Endothelial cell of umbilical vein (primary cell): ENCODE data around the gene ZNF423. TPM values are rescaled to one million over a fixed set of nuclear protein-coding genes. Genes with fewer than 3 reads are reported as not detected.

Experiments
- BruUV-seq: library from RNA; stranded (reverse); fragments of 400-500 nt; replicated peaks from 2 replicates; lab custom pipeline; 2021; lab: Mats Ljungman, UMichigan
- CTCF ChIA-PET: fragments of 300-600, 350-600 bp; sonication (Branson Sonifier 250); formaldehyde crosslinking; loops from one replicate; lab custom pipeline; 2021; ENCODE audit warnings: antibody characterized with exemption, inconsistent platforms; lab: Charles Lee
- POLR2A ChIA-PET: fragments of 300-600, 350-600 bp; sonication (Branson Sonifier 250); formaldehyde crosslinking; loops from one replicate; lab custom pipeline; 2021; ENCODE audit warnings: antibody characterized with exemption, inconsistent platforms; lab: Charles Lee
- DNase-seq: peaks from one replicate; pipeline ENCODE4 v3.0.0-alpha.2; 2011; ENCODE audit warnings: low read depth, low spot score
- FAIRE-seq: peaks from 2 replicates; lab custom pipeline; 2011; peaks lifted over from hg19 to GRCh38; lab: Jason Lieb, UNC
- H2AFZ ChIP-seq: 2 replicates; pipeline ENCODE4 v1.6.0; 2012; ENCODE audit warnings: low read depth, low read length, control low read depth, inconsistent platforms
- H3K27ac ChIP-seq: 2 replicates; pipeline ENCODE4 v1.5.1; 2011; ENCODE audit warnings: low read depth, mild to moderate bottlenecking, control low read depth, low read length, moderate library complexity; ENCODE audit not compliant: insufficient read depth
- H3K27me3 ChIP-seq, 2 experiments: 2 replicates each; pipeline versions ENCODE4 v1.6.0 to v1.6.1; 2011; ENCODE audit warnings: low read length in 2 of 2, mixed read lengths in 1 of 2; ENCODE audit not compliant: control insufficient read depth in 2 of 2, insufficient read depth in 2 of 2
- H3K36me3 ChIP-seq, 2 experiments: 2 replicates in 1 of 2; 3 replicates in 1 of 2; pipeline ENCODE4 v1.5.1; 2011; ENCODE audit warnings: low read length in 2 of 2, mild to moderate bottlenecking in 1 of 2, moderate library complexity in 1 of 2; ENCODE audit not compliant: control insufficient read depth in 2 of 2, insufficient read depth in 2 of 2; ENCODE audit errors: extremely low read depth in 1 of 2
- H3K4me1 ChIP-seq: 3 replicates; pipeline ENCODE4 v1.5.1; 2011; ENCODE audit warnings: mild to moderate bottlenecking, low read length; ENCODE audit not compliant: control insufficient read depth, insufficient read depth; ENCODE audit errors: extremely low read depth
- H3K4me2 ChIP-seq: 2 replicates; pipeline ENCODE4 v1.6.1; 2011; ENCODE audit warnings: low read length, control low read depth, mixed read lengths; ENCODE audit not compliant: insufficient read depth
- H3K4me3 ChIP-seq, 3 experiments: fragments of 200-600 bp in 1 of 3; sonication (generic), shearing (Covaris generic) in 1 of 3; replicated peaks in 1 of 3; 2 replicates each; pipeline ENCODE4 v1.5.1; 2011 to 2016; ENCODE audit warnings: control low read depth in 3 of 3, low read length in 3 of 3, mild to moderate bottlenecking in 2 of 3, inconsistent platforms in 1 of 3, low read depth in 1 of 3, moderate library complexity in 1 of 3; ENCODE audit not compliant: insufficient read depth in 1 of 3
- H3K79me2 ChIP-seq: 2 replicates; pipeline ENCODE4 v1.6.0; 2012; ENCODE audit warnings: low read length, inconsistent platforms; ENCODE audit not compliant: control insufficient read depth, insufficient read depth
- H3K9ac ChIP-seq: replicated peaks from 2 replicates; pipeline ENCODE3; 2011; ENCODE audit warnings: low read length, control low read depth; ENCODE audit not compliant: insufficient read depth; ENCODE audit errors: extremely low read depth
- H3K9me1 ChIP-seq: replicated peaks from 3 replicates; pipeline ENCODE4 v1.6.0; 2011; ENCODE audit warnings: mild to moderate bottlenecking, low read length; ENCODE audit not compliant: control insufficient read depth, insufficient read depth; ENCODE audit errors: extremely low read depth
- H3K9me3 ChIP-seq: replicated peaks from 2 replicates; pipeline ENCODE4 v1.5.1; 2012; ENCODE audit warnings: low read length, inconsistent platforms; ENCODE audit not compliant: control insufficient read depth, insufficient read depth
- H4K20me1 ChIP-seq: replicated peaks from 2 replicates; pipeline ENCODE3; 2011; ENCODE audit warnings: mild to moderate bottlenecking, low read length; ENCODE audit not compliant: control insufficient read depth, insufficient read depth; ENCODE audit errors: extremely low read depth
- EZH2 ChIP-seq: IDR thresholded peaks from 2 replicates; pipeline ENCODE4 v1.6.1; 2012; ENCODE audit warnings: borderline replicate concordance, low read depth, mild to moderate bottlenecking, moderate library complexity, low read length, inconsistent platforms; ENCODE audit not compliant: severe bottlenecking
- FOS ChIP-seq: IDR thresholded peaks from 2 replicates; pipeline ENCODE4 v1.6.1; 2011; ENCODE audit warnings: mild to moderate bottlenecking, low read length, moderate library complexity, borderline replicate concordance; ENCODE audit not compliant: insufficient read depth
- GATA2 ChIP-seq: IDR thresholded peaks from 2 replicates; pipeline ENCODE4 v1.7.0; 2011; ENCODE audit warnings: low read depth, mild to moderate bottlenecking, moderate library complexity, mixed read lengths, low read length; ENCODE audit not compliant: insufficient read length, insufficient read depth
- JUN ChIP-seq: IDR thresholded peaks from 2 replicates; pipeline ENCODE4 v1.6.1; 2011; ENCODE audit warnings: borderline replicate concordance, low read depth; ENCODE audit not compliant: insufficient read length, insufficient read depth
- MYC ChIP-seq: IDR thresholded peaks from one replicate; pipeline ENCODE4 v1.6.1; 2011; ENCODE audit warnings: mild to moderate bottlenecking, low read depth, low read length
- POLR2A ChIP-seq: IDR thresholded peaks from 2 replicates; pipeline ENCODE4 v1.6.1; 2012; ENCODE audit warnings: low read depth, mild to moderate bottlenecking, control low read depth, low read length
- POLR2AphosphoS5 ChIP-seq: IDR thresholded peaks from 2 replicates; pipeline ENCODE4 v1.6.1; 2012; ENCODE audit warnings: low read depth, mild to moderate bottlenecking, control low read depth, low read length, moderate library complexity; ENCODE audit not compliant: insufficient read depth
- dilution Hi-C: fragments of 300-500 bp; cut with MboI; formaldehyde crosslinking; loops from one replicate; pipeline ENCODE4 v1.15.0; 2019; ENCODE audit warnings: low sequenced_read_pairs; ENCODE audit not compliant: extremely low pct_ligation_motif_present
- intact Hi-C: fragments of 100-400 bp; cut with micrococcal nuclease; formaldehyde crosslinking; loops from one replicate; pipeline ENCODE4 v1.10.0; 2022
- polyA plus RNA-seq, 4 experiments: library from polyadenylated mRNA; depleted of rRNA in 3 of 4; stranded (reverse) in 3 of 4; unstranded in 1 of 4; fragments of >200 nt; gene quantifications; 2 replicates each; pipeline versions ENCODE4 v1.2.1 to v1.2.3, GENCODE V29; 2011 to 2012; ENCODE audit warnings: missing spikeins in 1 of 4
- total RNA-seq: library from RNA; stranded (reverse); gene quantifications from 2 replicates; pipeline ENCODE4 v1.2.3, GENCODE V29; 2021
- TF ChIP-seq, protein P1 (sequence below): IDR thresholded peaks from 2 replicates; pipeline ENCODE4 v1.6.1; 2011; ENCODE audit not compliant: insufficient read depth, insufficient read length
- TF ChIP-seq, protein P2 (sequence below), 2 donors: IDR thresholded peaks; 1 replicate in 1 of 2; 2 replicates in 1 of 2; pipeline ENCODE4 v1.5.1; 2011; ENCODE audit warnings: low read length in 2 of 2, mild to moderate bottlenecking in 2 of 2, moderate library complexity in 2 of 2, control low read depth in 1 of 2, inconsistent platforms in 1 of 2, low read depth in 1 of 2; ENCODE audit not compliant: insufficient read depth in 1 of 2; ENCODE audit errors: extremely low read depth in 1 of 2

Gene ZNF423
- total and polyA plus RNA-seq, 2 donors (not counting 3 experiments of a cell fraction or from before 2014, with no cell fraction given): 2.2 to 8.1 TPM

DNA sequence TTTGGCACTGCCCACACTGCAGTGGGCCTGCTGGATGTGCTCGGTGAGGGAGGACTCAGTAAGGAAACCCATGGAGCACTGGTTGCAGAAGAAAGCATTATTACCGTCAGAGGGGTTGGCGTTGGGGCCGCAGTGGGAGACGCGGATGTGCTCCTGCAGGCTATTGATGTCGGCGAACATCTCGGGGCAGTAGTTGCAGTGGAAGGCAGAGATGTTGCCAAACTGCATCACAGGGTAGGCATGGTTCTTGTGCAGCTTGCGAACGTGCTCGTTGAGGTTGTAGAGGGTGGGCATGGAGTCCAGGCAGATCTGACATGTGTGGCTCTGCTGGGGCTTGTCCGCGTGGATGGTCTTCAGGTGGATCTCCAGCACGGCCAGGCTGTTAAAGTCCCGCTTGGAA is 218.4 kb downstream of the ZNF423 start:
- DNase-seq (no peak), FAIRE-seq (no peak)
- no peak overlapping the region for H3K27ac ChIP-seq
- BruUV-seq: no TSS peak
- H4K20me1 ChIP-seq: no peaks in the 10 kb centered on the region
- no peaks in the 10 kb centered on the region for H3K79me2 ChIP-seq
- dilution Hi-C loops (no loop called here), intact Hi-C loops (no loop called here)
- no peaks in the 10 kb centered on the region for H3K36me3 ChIP-seq
- H3K9me3 ChIP-seq: no peaks in the 10 kb centered on the region
- H3K9me1 ChIP-seq: no peaks in the 10 kb centered on the region
- no peak overlapping the region for H2AFZ ChIP-seq
- no peaks in the 10 kb centered on the region for H3K27me3 ChIP-seq
- H3K4me2 ChIP-seq: no peak overlapping the region
- H3K4me3 ChIP-seq: no peak overlapping the region
- H3K4me1 ChIP-seq: peaks cover 13% of the 10 kb centered on the region
- ChIA-PET POLR2A (no interaction called here), CTCF (interaction anchor here (1.7 kb wide), 1 partner anchor 220 kb away, joined by 3 read pairs; no protein-coding TSS in a partner anchor)
- no peak overlapping the region for H3K9ac ChIP-seq
- TF ChIP-seq POLR2A: no peak

DNA sequence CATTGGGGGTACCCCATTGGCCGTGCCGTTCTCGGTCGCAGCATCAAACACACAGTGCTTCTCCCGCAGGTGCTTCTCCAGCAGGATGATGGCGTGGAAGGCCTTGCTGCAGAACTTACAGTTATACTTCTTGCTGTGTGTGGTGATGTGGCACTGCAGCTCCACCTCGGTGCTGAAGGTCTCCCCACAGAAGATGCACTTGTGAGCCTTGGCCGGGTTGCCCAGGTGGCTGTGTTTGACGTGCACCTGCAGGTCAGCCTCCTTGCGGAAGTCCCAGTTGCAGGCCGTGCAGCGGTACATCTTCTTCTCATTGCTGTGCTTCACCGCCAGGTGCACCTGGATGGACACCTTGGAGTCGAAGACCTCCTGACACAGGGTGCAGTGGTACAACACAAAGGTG is 219.3 kb downstream of the ZNF423 start:
- BruUV-seq: no TSS peak
- Histone ChIP-seq H3K4me2 (no peak overlapping the region), H3K4me1 (peaks cover 13% of the 10 kb centered on the region), H3K9ac (no peak overlapping the region), H3K36me3 (no peaks in the 10 kb centered on the region), H3K9me3 (no peaks in the 10 kb centered on the region), H3K27ac (no peak overlapping the region), H3K9me1 (no peaks in the 10 kb centered on the region), H3K27me3 (no peaks in the 10 kb centered on the region), H3K4me3 (no peak overlapping the region), H2AFZ (no peak overlapping the region), H3K79me2 (no peaks in the 10 kb centered on the region), H4K20me1 (no peaks in the 10 kb centered on the region)
- dilution Hi-C loops (no loop called here), intact Hi-C loops (no loop called here)
- POLR2A ChIA-PET: no interaction called here
- DNase-seq: no peak
- TF ChIP-seq, protein P1, sequence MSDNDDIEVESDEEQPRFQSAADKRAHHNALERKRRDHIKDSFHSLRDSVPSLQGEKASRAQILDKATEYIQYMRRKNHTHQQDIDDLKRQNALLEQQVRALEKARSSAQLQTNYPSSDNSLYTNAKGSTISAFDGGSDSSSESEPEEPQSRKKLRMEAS: no peak
- TF ChIP-seq, protein P2, sequence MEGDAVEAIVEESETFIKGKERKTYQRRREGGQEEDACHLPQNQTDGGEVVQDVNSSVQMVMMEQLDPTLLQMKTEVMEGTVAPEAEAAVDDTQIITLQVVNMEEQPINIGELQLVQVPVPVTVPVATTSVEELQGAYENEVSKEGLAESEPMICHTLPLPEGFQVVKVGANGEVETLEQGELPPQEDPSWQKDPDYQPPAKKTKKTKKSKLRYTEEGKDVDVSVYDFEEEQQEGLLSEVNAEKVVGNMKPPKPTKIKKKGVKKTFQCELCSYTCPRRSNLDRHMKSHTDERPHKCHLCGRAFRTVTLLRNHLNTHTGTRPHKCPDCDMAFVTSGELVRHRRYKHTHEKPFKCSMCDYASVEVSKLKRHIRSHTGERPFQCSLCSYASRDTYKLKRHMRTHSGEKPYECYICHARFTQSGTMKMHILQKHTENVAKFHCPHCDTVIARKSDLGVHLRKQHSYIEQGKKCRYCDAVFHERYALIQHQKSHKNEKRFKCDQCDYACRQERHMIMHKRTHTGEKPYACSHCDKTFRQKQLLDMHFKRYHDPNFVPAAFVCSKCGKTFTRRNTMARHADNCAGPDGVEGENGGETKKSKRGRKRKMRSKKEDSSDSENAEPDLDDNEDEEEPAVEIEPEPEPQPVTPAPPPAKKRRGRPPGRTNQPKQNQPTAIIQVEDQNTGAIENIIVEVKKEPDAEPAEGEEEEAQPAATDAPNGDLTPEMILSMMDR (IDR thresholded peaks at IDR 0.05; ENCODE audit: extremely low read depth in 1 of 2, insufficient read depth in 1 of 2, low read depth in 1 of 2, low read length in 2 of 2): no peak
- TF ChIP-seq FOS (no peak), MYC (no peak), GATA2 (no peak), JUN (no peak), EZH2 (no peak), POLR2AphosphoS5 (no peak), POLR2A (no peak)
- CTCF ChIA-PET: interaction anchor here (1.1 kb wide), 1 partner anchor 44 kb away, joined by 3 read pairs; no protein-coding TSS in a partner anchor
- no peak for FAIRE-seq
